ENCODE data around the gene PNKD.
A peak's percentile ranks its signal among the peaks of the same experiment; 100 is the strongest.

The PNKD gene

DNA sequence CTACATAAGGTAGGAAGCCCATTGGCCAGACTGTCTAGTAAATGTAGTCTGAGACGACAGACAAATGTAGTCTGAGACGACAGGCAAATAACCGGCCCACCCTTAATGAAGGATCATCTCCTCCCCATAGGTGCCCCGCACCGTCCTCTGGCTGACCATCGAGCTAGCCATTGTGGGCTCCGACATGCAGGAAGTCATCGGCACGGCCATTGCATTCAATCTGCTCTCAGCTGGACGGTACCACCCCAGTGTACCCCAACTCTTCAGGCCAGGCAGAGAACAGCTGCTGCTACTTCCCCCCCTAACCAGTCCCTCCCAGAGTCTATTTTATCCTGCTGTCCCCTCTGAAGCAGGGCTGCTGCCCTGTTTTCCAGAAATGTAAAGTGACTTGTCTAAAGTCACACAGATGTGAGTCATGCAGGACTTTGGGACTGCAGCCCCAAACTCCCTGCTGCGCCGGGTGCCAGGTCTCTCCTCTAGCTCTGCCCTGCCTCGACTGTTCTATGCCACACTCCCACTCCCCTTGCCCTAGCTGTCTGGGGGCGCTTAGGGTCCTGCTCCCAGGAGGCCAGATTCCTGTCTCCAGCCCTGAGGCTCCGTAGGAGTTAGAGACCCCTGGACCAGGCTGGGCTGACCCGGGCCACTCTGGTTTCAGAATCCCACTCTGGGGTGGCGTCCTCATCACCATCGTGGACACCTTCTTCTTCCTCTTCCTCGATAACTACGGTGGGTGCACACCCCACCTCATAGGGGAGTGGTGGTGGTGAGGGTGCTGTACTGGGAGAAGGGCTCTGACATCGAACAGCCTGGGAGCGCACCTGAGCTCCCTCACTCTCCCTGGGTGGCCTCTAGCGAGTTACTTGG is 116.4 kb downstream of the PNKD start:
- Histone ChIP-seq H3K4me1 (ENCODE audit: control insufficient read depth, insufficient read depth, low read length) (no peaks in the 10 kb centered on the region), H3K27me3 (ENCODE audit: control insufficient read depth, insufficient read depth, low read length) (peaks cover 33% of the 10 kb centered on the region), H3K9me3 (ENCODE audit: control insufficient read depth, insufficient read depth, low read depth, low read length) (no peaks in the 10 kb centered on the region), H3K9ac (ENCODE audit: low read length) (peak overlapping the region; percentile 27), H3K27ac (ENCODE audit: low read depth, low read length) (no peak overlapping the region), H3K4me3 (ENCODE audit: low read depth, low read length) (peak overlapping the region; percentile 96), H3K36me3 (ENCODE audit: control insufficient read depth, insufficient read depth, low read length) (no peaks in the 10 kb centered on the region)

DNA sequence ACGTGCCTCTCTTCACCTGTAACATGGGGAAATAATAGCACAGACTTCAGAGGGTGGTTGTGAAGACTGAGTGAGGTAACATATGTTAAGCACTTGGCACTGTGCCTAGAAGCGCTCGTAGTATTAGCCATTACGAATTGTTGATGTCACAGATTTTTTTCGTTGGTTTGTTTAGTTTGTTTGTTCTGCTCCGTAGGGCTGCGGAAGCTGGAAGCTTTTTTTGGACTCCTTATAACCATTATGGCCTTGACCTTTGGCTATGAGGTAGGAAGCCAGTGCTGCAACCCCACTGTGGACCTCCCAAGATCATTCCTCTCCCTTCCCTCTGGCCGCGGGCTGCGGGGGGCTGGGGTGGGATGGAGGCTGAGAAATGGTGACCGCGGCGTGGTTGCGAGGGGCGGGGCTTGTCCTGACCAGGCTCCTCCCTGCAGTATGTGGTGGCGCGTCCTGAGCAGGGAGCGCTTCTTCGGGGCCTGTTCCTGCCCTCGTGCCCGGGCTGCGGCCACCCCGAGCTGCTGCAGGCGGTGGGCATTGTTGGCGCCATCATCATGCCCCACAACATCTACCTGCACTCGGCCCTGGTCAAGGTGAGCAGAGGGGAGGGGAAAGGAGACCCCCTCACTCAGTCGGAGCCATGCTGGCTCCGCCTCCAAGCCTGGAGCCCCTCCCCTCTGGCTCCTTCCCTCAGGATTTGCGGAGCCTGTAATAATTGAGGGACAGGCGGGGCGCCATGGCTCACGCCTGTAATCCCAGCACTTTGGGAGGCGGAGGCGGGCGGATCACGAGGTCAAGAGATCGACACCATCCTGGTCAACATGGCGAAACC is 117.3 kb downstream of the PNKD start:
- no peaks in the 10 kb centered on the region for H3K4me1 ChIP-seq (ENCODE audit: control insufficient read depth, insufficient read depth, low read length)
- H3K9ac ChIP-seq (ENCODE audit: low read length): peak overlapping the region; percentile 61
- H3K27me3 ChIP-seq (ENCODE audit: control insufficient read depth, insufficient read depth, low read length): peaks cover 27% of the 10 kb centered on the region
- no peaks in the 10 kb centered on the region for H3K9me3 ChIP-seq (ENCODE audit: control insufficient read depth, insufficient read depth, low read depth, low read length)
- H3K36me3 ChIP-seq (ENCODE audit: control insufficient read depth, insufficient read depth, low read length): no peaks in the 10 kb centered on the region
- no peak overlapping the region for H3K27ac ChIP-seq (ENCODE audit: low read depth, low read length)
- peak overlapping the region; percentile 96 for H3K4me3 ChIP-seq (ENCODE audit: low read depth, low read length)

DNA sequence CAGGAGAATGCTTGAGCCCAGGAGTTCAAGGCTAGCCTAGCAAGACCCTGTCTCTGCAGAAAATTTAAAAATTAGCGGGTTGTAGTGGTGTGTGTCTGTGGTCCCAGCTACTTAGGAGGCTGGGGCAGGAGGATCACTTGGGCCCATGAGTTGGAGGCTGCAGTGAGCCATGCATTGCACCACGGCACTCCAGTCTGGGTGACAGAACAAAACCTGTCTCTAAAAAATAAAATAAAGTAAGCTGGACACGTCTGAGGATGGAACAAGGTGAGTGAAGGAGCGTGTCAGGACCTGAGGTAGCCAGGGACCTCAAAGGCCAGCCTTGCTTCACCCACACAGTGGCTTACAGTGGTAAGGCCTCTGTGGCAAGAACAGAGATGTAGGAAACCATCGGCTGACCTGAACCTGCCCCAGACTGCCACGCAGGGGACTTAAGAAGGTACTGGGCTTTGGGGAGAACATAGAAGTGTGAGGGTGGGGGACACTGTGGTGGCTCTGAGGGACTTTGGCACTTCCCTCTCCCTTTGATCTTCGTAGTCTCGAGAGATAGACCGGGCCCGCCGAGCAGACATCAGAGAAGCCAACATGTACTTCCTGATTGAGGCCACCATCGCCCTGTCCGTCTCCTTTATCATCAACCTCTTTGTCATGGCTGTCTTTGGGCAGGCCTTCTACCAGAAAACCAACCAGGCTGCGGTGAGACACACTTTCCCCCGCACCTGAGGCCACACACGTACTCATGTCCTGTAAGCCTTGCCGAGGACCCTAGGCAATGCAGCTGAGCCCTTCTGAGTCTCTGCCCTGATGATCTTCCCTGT is 119.2 kb downstream of the PNKD start:
- no peak overlapping the region for H3K27ac ChIP-seq (ENCODE audit: low read depth, low read length)
- H3K4me1 ChIP-seq (ENCODE audit: control insufficient read depth, insufficient read depth, low read length): peaks cover 12% of the 10 kb centered on the region
- no peak overlapping the region for H3K9ac ChIP-seq (ENCODE audit: low read length)

DNA sequence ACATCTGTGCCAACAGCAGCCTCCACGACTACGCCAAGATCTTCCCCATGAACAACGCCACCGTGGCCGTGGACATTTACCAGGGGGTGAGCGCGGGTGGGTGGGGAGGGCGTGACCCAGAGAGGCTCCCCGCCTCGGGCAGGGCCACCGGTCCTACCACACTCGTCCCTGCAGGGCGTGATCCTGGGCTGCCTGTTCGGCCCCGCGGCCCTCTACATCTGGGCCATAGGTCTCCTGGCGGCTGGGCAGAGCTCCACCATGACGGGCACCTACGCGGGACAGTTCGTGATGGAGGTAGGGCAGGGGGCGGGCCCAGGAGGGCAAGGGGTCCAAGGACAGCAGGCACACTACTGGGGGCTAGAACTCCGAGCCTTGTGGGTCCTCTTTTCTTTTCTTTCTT is 120.9 kb downstream of the PNKD start:
- peaks cover 14% of the 10 kb centered on the region for H3K4me1 ChIP-seq (ENCODE audit: control insufficient read depth, insufficient read depth, low read length)
- H3K27ac ChIP-seq (ENCODE audit: low read depth, low read length): no peak overlapping the region
- no peak overlapping the region for H3K4me3 ChIP-seq (ENCODE audit: low read depth, low read length)
- no peaks in the 10 kb centered on the region for H3K36me3 ChIP-seq (ENCODE audit: control insufficient read depth, insufficient read depth, low read length)
- H3K9ac ChIP-seq (ENCODE audit: low read length): no peak overlapping the region
- H3K9me3 ChIP-seq (ENCODE audit: control insufficient read depth, insufficient read depth, low read depth, low read length): no peaks in the 10 kb centered on the region
- H3K27me3 ChIP-seq (ENCODE audit: control insufficient read depth, insufficient read depth, low read length): peaks cover 18% of the 10 kb centered on the region

More for the DNA sequence above, 119.2 kb downstream of the PNKD start:
- Histone ChIP-seq H3K36me3 (ENCODE audit: control insufficient read depth, insufficient read depth, low read length) (no peaks in the 10 kb centered on the region), H3K4me3 (ENCODE audit: low read depth, low read length) (no peak overlapping the region), H3K9me3 (ENCODE audit: control insufficient read depth, insufficient read depth, low read depth, low read length) (no peaks in the 10 kb centered on the region), H3K27me3 (ENCODE audit: control insufficient read depth, insufficient read depth, low read length) (peaks cover 29% of the 10 kb centered on the region)

DNA sequence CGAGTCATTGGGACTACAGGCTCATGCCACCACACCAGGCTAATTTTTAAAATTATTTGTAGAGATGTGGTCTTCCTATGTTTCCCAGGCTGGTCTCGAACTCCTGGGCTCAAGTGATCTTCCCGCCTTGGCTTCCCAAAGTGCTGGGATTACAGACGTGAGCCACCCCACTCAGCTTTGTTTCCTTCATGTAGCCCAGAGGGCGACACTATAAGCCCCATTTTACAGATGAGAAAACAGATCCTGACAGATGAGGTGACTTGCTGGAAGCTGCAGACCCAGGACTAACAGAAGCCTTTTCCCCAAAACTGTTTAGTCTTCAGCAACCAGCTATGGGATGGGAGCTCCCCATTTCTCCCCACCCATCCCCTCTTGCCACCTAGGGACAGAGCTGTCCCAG is 122.1 kb downstream of the PNKD start:
- Histone ChIP-seq H3K4me3 (ENCODE audit: low read depth, low read length) (no peak overlapping the region), H3K36me3 (ENCODE audit: control insufficient read depth, insufficient read depth, low read length) (no peaks in the 10 kb centered on the region), H3K4me1 (ENCODE audit: control insufficient read depth, insufficient read depth, low read length) (peaks cover 25% of the 10 kb centered on the region), H3K9ac (ENCODE audit: low read length) (no peak overlapping the region), H3K27ac (ENCODE audit: low read depth, low read length) (no peak overlapping the region), H3K27me3 (ENCODE audit: control insufficient read depth, insufficient read depth, low read length) (peaks cover 16% of the 10 kb centered on the region), H3K9me3 (ENCODE audit: control insufficient read depth, insufficient read depth, low read depth, low read length) (no peaks in the 10 kb centered on the region)

- no peaks in the 10 kb centered on the region for H3K9me3 ChIP-seq (ENCODE audit: control insufficient read depth, insufficient read depth, low read depth, low read length)
- H3K4me3 ChIP-seq (ENCODE audit: low read depth, low read length): no peak overlapping the region
- H3K27me3 ChIP-seq (ENCODE audit: control insufficient read depth, insufficient read depth, low read length): peaks cover 20% of the 10 kb centered on the region
- no peak overlapping the region for H3K9ac ChIP-seq (ENCODE audit: low read length)
- H3K36me3 ChIP-seq (ENCODE audit: control insufficient read depth, insufficient read depth, low read length): no peaks in the 10 kb centered on the region
- H3K27ac ChIP-seq (ENCODE audit: low read depth, low read length): no peak overlapping the region
- H3K4me1 ChIP-seq (ENCODE audit: control insufficient read depth, insufficient read depth, low read length): peaks cover 26% of the 10 kb centered on the region
Measured at GRCh38 chr2:218392891-218393462, 122.7 kb downstream of the PNKD start.

DNA sequence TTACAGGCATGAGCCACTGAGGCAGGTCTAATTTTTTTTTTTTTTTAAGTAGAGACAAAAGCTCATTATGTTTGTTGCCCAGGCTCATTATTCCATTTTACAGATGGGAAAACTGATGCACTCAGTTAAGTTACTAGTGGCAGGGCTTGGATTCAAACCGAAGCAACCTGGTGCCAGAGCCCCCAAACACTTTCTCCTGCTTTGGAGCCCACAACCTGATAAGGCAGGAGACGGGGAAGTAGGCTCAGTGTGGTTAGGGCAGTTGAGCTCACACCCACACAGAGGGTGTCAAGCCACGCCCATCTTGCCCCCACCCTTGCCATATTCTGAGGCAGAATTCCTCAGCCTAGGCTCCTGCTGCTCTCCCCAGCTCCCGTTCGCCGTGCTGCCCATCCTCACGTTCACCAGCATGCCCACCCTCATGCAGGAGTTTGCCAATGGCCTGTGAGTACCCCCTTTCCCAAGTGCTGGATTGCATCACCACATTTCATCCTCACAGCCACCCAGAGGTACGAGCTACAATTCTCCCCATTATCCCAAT is 123.5 kb downstream of the PNKD start:
- no peak overlapping the region for H3K9ac ChIP-seq (ENCODE audit: low read length)
- H3K4me1 ChIP-seq (ENCODE audit: control insufficient read depth, insufficient read depth, low read length): peaks cover 28% of the 10 kb centered on the region
- no peak overlapping the region for H3K27ac ChIP-seq (ENCODE audit: low read depth, low read length)
- H3K27me3 ChIP-seq (ENCODE audit: control insufficient read depth, insufficient read depth, low read length): peaks cover 29% of the 10 kb centered on the region
- no peaks in the 10 kb centered on the region for H3K36me3 ChIP-seq (ENCODE audit: control insufficient read depth, insufficient read depth, low read length)
- no peak overlapping the region for H3K4me3 ChIP-seq (ENCODE audit: low read depth, low read length)
- H3K9me3 ChIP-seq (ENCODE audit: control insufficient read depth, insufficient read depth, low read depth, low read length): no peaks in the 10 kb centered on the region

GRCh38 chr2:218394298-218395089 is 124.2 kb downstream of the PNKD start:
- H3K36me3 ChIP-seq (ENCODE audit: control insufficient read depth, insufficient read depth, low read length): no peaks in the 10 kb centered on the region
- peaks cover 33% of the 10 kb centered on the region for H3K4me1 ChIP-seq (ENCODE audit: control insufficient read depth, insufficient read depth, low read length)
- peaks cover 34% of the 10 kb centered on the region for H3K27me3 ChIP-seq (ENCODE audit: control insufficient read depth, insufficient read depth, low read length)
- H3K9me3 ChIP-seq (ENCODE audit: control insufficient read depth, insufficient read depth, low read depth, low read length): no peaks in the 10 kb centered on the region
- no peak overlapping the region for H3K9ac ChIP-seq (ENCODE audit: low read length)
- H3K4me3 ChIP-seq (ENCODE audit: low read depth, low read length): no peak overlapping the region
- H3K27ac ChIP-seq (ENCODE audit: low read depth, low read length): no peak overlapping the region

- peak overlapping the region; percentile 80; the same call in 1 of the 2 replicates for H3K4me3 ChIP-seq (ENCODE audit: low read depth, low read length)
- H3K27me3 ChIP-seq (ENCODE audit: control insufficient read depth, insufficient read depth, low read length): peaks cover 34% of the 10 kb centered on the region
- no peak overlapping the region for H3K27ac ChIP-seq (ENCODE audit: low read depth, low read length)
- H3K36me3 ChIP-seq (ENCODE audit: control insufficient read depth, insufficient read depth, low read length): no peaks in the 10 kb centered on the region
- peaks cover 33% of the 10 kb centered on the region for H3K4me1 ChIP-seq (ENCODE audit: control insufficient read depth, insufficient read depth, low read length)
- no peak overlapping the region for H3K9ac ChIP-seq (ENCODE audit: low read length)
- no peaks in the 10 kb centered on the region for H3K9me3 ChIP-seq (ENCODE audit: control insufficient read depth, insufficient read depth, low read depth, low read length)
Measured at GRCh38 chr2:218395090-218395444, 124.7 kb downstream of the PNKD start.

- Histone ChIP-seq H3K9me3 (ENCODE audit: control insufficient read depth, insufficient read depth, low read depth, low read length) (no peaks in the 10 kb centered on the region), H3K27me3 (ENCODE audit: control insufficient read depth, insufficient read depth, low read length) (peaks cover 34% of the 10 kb centered on the region), H3K9ac (ENCODE audit: low read length) (peak overlapping the region; percentile 26), H3K4me3 (ENCODE audit: low read depth, low read length) (peak overlapping the region; percentile 80), H3K27ac (ENCODE audit: low read depth, low read length) (no peak overlapping the region), H3K36me3 (ENCODE audit: control insufficient read depth, insufficient read depth, low read length) (no peaks in the 10 kb centered on the region), H3K4me1 (ENCODE audit: control insufficient read depth, insufficient read depth, low read length) (peaks cover 33% of the 10 kb centered on the region)
Measured at GRCh38 chr2:218395456-218395825, 125.1 kb downstream of the PNKD start.
